ENCODE data around the gene TLE6. TPM values are rescaled to one million over a fixed set of nuclear protein-coding genes. Genes with fewer than 3 reads are reported as not detected.

TLE6 gene
- total and polyA plus RNA-seq, 2 of the 13 experiments (the other 11 are each of a cell fraction or from before 2014, with no cell fraction given), result 0.24 to 5.5 TPM

DNA sequence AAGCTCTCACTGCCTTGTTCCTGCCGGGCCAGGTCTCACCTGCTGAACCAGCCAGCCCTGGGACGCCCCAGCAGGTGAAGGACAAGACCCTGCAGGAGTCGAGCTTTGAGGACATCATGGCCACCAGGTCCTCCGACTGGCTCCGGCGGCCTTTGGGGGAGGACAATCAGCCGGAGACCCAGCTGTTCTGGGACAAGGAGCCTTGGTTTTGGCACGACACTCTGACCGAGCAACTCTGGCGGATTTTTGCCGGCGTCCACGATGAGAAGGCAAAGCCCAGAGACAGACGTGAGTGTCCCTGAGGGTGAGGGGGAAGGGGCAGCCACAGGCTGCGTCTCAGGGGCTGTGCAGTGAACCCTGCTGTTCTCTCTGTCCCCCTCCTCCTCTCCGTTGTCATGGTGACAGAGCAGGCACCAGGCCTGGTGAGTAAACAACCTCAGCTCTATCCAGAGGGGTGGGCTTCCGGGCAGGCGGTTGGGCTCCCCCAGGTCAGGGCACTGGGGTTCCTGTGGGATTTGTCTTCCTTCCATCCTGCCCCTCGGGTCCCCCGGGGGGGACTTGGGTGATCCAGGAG, 9.7 kb downstream of the TLE6 start (continued):
- TF ChIP-seq, protein P1, sequence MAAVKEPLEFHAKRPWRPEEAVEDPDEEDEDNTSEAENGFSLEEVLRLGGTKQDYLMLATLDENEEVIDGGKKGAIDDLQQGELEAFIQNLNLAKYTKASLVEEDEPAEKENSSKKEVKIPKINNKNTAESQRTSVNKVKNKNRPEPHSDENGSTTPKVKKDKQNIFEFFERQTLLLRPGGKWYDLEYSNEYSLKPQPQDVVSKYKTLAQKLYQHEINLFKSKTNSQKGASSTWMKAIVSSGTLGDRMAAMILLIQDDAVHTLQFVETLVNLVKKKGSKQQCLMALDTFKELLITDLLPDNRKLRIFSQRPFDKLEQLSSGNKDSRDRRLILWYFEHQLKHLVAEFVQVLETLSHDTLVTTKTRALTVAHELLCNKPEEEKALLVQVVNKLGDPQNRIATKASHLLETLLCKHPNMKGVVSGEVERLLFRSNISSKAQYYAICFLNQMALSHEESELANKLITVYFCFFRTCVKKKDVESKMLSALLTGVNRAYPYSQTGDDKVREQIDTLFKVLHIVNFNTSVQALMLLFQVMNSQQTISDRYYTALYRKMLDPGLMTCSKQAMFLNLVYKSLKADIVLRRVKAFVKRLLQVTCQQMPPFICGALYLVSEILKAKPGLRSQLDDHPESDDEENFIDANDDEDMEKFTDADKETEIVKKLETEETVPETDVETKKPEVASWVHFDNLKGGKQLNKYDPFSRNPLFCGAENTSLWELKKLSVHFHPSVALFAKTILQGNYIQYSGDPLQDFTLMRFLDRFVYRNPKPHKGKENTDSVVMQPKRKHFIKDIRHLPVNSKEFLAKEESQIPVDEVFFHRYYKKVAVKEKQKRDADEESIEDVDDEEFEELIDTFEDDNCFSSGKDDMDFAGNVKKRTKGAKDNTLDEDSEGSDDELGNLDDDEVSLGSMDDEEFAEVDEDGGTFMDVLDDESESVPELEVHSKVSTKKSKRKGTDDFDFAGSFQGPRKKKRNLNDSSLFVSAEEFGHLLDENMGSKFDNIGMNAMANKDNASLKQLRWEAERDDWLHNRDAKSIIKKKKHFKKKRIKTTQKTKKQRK (IDR thresholded peaks at IDR 0.05; ENCODE audit: low read length), result no peak
- no peak for TF ChIP-seq TGIF2 (CRISPR knock-in tag; IDR thresholded peaks at IDR 0.05)
- TF ChIP-seq, protein P2, sequence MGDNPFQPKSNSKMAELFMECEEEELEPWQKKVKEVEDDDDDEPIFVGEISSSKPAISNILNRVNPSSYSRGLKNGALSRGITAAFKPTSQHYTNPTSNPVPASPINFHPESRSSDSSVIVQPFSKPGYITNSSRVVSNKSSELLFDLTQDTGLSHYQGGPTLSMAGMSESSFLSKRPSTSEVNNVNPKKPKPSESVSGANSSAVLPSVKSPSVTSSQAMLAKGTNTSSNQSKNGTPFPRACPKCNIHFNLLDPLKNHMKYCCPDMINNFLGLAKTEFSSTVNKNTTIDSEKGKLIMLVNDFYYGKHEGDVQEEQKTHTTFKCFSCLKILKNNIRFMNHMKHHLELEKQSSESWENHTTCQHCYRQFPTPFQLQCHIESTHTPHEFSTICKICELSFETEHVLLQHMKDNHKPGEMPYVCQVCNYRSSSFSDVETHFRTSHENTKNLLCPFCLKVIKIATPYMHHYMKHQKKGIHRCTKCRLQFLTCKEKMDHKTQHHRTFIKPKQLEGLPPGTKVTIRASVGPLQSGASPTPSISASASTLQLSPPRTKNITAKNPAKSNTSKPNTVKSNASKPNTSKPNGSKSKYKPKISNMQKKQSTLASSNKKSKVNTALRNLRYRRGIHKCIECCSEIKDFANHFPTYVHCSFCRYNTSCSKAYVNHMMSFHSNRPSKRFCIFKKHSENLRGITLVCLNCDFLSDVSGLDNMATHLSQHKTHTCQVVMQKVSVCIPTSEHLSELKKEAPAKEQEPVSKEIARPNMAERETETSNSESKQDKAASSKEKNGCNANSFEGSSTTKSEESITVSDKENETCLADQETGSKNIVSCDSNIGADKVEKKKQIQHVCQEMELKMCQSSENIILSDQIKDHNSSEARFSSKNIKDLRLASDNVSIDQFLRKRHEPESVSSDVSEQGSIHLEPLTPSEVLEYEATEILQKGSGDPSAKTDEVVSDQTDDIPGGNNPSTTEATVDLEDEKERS (CRISPR knock-in tag; IDR thresholded peaks at IDR 0.05), result no peak
- TF ChIP-seq, protein P3, sequence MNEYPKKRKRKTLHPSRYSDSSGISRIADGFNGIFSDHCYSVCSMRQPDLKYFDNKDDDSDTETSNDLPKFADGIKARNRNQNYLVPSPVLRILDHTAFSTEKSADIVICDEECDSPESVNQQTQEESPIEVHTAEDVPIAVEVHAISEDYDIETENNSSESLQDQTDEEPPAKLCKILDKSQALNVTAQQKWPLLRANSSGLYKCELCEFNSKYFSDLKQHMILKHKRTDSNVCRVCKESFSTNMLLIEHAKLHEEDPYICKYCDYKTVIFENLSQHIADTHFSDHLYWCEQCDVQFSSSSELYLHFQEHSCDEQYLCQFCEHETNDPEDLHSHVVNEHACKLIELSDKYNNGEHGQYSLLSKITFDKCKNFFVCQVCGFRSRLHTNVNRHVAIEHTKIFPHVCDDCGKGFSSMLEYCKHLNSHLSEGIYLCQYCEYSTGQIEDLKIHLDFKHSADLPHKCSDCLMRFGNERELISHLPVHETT (CRISPR knock-in tag; conservative IDR thresholded peaks at IDR 0.05), result no peak
- TF ChIP-seq RCOR2 (CRISPR knock-in tag; IDR thresholded peaks at IDR 0.05), result no peak
- TF ChIP-seq ZNF790 (CRISPR knock-in tag; IDR thresholded peaks at IDR 0.05; ENCODE audit: borderline replicate concordance), result no peak
- TF ChIP-seq ELF1 (CRISPR knock-in tag; IDR thresholded peaks at IDR 0.05), result 0 out of 2 replicates have a peak, but pooled peaks have one; percentile 16
- TF ChIP-seq ZNF605 (CRISPR knock-in tag; IDR thresholded peaks at IDR 0.05), result no peak
- no peak for TF ChIP-seq HMGA1 (CRISPR knock-in tag; conservative IDR thresholded peaks at IDR 0.05)
- TF ChIP-seq ETV5 (CRISPR knock-in tag; IDR thresholded peaks at IDR 0.05; ENCODE audit: borderline replicate concordance), result peak; percentile 42; the same call in 1 of the 2 replicates
- TF ChIP-seq, protein P4, sequence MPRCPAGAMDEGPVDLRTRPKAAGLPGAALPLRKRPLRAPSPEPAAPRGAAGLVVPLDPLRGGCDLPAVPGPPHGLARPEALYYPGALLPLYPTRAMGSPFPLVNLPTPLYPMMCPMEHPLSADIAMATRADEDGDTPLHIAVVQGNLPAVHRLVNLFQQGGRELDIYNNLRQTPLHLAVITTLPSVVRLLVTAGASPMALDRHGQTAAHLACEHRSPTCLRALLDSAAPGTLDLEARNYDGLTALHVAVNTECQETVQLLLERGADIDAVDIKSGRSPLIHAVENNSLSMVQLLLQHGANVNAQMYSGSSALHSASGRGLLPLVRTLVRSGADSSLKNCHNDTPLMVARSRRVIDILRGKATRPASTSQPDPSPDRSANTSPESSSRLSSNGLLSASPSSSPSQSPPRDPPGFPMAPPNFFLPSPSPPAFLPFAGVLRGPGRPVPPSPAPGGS (CRISPR knock-in tag; IDR thresholded peaks at IDR 0.05), result no peak
- no peak for TF ChIP-seq ZNF33B (CRISPR knock-in tag; IDR thresholded peaks at IDR 0.05)
- no peak for TF ChIP-seq CAMTA2 (CRISPR knock-in tag; IDR thresholded peaks at IDR 0.05; ENCODE audit: borderline replicate concordance)
- no peak for TF ChIP-seq FOXA1 (IDR thresholded peaks at IDR 0.05)
- 0 out of 2 replicates have a peak, but pooled peaks have one; percentile 8 for TF ChIP-seq FOXA1 (CRISPR knock-in tag; IDR thresholded peaks at IDR 0.05)
- TF ChIP-seq, protein P5, sequence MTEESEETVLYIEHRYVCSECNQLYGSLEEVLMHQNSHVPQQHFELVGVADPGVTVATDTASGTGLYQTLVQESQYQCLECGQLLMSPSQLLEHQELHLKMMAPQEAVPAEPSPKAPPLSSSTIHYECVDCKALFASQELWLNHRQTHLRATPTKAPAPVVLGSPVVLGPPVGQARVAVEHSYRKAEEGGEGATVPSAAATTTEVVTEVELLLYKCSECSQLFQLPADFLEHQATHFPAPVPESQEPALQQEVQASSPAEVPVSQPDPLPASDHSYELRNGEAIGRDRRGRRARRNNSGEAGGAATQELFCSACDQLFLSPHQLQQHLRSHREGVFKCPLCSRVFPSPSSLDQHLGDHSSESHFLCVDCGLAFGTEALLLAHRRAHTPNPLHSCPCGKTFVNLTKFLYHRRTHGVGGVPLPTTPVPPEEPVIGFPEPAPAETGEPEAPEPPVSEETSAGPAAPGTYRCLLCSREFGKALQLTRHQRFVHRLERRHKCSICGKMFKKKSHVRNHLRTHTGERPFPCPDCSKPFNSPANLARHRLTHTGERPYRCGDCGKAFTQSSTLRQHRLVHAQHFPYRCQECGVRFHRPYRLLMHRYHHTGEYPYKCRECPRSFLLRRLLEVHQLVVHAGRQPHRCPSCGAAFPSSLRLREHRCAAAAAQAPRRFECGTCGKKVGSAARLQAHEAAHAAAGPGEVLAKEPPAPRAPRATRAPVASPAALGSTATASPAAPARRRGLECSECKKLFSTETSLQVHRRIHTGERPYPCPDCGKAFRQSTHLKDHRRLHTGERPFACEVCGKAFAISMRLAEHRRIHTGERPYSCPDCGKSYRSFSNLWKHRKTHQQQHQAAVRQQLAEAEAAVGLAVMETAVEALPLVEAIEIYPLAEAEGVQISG (CRISPR knock-in tag; IDR thresholded peaks at IDR 0.05), result no peak
- TF ChIP-seq SPEN (CRISPR knock-in tag; IDR thresholded peaks at IDR 0.05; ENCODE audit: low read depth), result 0 out of 2 replicates have a peak, but pooled peaks have one; percentile 25
- TF ChIP-seq MED8 (CRISPR knock-in tag; IDR thresholded peaks at IDR 0.05; ENCODE audit: insufficient replicate concordance), result no peak

Data from HepG2 (cell line).